GM18520 (cell line): ENCODE measurements around the gene NUBP2.

ENCODE experiments used
- ATAC-seq: cut with Tn5 transposase; IDR thresholded peaks from one replicate; pipeline ENCODE4 v1.9.1; 2021; ENCODE audit not compliant: unreplicated experiment

Gene NUBP2, protein sequence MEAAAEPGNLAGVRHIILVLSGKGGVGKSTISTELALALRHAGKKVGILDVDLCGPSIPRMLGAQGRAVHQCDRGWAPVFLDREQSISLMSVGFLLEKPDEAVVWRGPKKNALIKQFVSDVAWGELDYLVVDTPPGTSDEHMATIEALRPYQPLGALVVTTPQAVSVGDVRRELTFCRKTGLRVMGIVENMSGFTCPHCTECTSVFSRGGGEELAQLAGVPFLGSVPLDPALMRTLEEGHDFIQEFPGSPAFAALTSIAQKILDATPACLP

DNA sequence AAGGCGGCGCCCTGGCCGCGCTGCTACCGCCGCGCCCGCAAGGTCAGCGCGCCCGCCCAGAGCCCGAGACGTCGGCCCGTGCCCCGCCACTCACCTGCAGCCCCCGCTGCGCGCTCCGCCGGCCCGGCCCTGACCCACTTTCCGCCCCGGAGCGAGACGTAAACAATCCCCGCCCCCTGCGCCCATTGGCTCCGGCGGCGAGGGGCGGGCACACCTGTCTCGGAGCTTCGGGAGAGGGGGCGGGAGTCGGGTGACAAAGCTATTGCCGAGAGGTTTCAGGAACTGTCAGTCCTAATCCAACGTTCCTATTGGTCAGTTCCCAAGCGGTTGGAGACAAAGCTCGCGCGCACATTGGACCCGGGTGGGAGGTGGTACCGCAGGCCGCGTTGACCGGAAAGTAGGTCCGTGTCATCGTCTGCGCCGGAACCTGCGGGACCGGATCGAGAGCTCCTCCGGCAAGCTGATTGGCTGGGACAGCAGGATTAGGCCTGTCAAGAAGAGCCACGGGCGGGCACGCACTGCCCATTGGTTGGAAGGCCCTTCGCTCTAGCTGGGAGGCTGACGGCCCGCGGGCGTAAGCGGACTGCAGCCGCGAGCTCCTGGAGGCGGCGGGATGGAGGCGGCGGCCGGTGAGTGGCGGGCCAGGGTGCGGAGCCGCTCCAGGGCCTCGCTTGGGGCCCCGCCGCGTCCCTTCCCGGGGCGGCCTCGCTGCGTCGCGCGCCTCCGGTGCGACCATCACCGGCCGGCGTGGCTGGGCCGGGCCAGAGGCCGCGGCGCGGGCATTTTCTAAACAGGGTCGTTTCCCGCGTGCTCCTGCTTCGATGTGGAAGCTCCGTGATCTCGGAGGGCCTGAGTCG lies at the start of gene NUBP2, which contains the start of gene SPSB3:
TSS of gene NUBP2 (plus strand) at position 553 of the 857 bp plus-strand sequence. CDS start at position 614, 61 bp downstream.
TSS of gene SPSB3 (minus strand) at position 164 of the 857 bp plus-strand sequence. CDS start 1,088 bp downstream, outside the sequence.
- peak; percentile 83 for ATAC-seq

DNA sequence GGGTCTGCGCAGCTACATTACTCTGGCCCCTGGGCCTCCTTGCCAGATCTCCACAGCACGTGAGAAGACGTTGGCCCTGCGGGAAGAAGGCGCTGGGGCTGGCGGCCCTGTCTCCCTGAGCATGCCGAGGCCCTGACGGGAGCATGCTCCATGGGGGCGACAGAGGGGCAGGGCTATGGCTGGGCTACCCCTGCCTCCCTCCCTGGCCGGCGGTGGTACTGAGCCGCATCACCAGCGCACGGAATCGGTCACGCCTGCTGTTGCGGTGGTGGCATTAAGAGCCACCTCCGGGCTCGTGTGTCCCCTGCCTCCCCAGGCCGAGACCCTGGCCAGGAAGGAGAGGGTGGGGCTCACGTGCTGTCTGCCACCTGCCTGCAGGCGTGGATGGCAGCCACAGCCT lies 48.6 kb upstream of the NUBP2 start:
- ATAC-seq, result no peak

DNA sequence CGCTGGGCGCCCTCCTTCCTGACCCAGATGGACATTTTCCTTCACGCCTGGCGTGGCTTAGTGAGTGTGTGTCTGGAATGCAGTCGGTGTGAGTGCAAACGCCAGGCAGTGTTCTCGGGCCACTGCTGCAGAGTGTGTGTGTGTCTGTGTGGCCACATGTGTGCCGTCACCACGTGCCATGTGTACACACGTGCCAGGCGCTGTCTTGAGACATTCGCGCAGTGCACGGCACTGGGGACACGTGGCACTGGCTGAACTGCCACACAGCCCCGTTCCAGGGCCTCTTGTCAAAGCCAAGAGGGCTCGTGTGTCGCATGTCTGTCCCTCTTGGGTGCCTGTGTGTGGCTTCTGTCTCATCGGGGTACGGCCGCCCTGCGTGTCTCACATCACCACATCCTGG lies 47.9 kb upstream of the NUBP2 start:
- no peak for ATAC-seq

DNA sequence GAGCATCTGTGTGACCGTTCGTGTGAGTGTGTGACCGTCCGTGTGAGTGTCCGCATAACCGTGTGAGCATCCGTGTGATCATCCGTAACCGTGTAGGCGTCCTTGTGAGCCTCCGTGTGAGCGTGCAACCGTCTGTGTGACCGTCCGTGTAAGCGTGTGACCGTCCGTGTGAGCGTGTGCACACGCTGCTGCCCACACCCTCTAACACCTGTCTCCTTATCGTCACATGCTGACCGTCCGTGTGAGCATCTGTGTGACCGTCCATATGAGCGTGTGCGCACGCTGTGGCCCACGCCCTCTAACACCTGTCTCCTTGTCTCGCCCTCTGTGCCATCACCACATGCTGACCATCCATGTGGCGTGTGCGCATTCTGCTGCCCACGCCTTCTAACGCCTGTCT lies 42.5 kb upstream of the NUBP2 start:
- no peak for ATAC-seq

DNA sequence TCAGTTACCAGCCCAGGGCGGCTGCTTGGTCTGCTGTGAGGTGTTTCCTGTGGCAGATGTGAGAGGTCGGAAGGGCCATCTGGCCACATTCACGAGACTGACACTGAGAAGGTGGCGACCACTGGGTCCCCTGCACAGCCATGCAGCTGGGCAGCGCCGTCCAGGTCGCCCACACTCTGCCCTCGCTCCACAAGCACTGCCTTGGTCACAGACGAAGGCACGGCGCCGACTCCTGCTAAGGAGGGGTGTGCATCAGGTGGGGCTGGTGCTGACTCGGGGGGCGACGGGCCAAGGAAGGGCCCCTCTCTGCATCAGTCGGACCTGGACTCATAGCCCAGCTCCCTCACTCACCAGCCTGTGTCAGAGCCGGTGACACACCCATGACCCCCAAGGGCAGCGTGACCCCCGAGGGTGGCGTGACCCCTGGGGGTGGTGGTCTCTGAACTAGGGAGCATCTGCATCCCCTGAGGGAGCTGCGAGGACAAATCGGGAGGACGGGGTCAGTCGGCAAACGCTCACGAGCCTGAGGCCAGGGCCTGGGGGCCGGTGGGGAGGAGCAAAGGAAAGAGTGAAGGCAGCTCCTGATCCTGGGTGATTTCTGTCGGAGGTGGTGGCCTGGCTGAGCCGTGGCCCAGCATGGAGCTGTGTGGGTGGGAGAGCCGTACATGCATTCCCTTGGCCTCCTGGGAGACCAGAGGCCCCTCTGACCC lies 41.8 kb upstream of the NUBP2 start:
- ATAC-seq, result no peak

DNA sequence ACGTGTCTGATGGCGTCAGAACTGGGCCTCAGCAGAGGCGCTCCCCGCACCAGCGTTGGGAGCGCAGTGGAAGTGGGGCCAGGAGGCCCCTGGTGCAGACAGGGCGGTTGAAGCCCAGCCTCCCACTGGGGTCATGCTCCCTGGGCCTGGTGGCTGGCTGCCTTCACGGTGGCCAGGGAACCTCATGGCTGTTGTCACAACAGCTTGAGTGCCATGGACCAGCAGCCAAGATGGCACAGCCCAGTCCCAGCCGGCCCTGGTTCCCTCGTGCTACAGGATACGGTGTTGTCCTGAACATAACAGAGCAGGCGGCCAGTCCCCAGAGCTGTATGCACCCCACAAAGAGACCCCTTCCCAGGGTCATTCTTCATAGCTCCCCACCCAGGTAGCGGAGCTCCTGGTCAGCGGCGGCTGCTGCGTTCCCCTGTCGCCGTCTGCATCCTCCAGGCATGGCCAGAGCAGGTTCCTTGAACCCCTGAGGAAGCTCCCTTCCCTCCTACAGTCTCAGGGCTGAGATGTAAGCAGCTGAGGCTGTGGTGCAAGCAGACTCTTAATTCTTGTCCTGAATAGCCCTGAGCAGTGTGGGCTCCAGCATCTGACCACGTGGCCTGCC lies 41.1 kb upstream of the NUBP2 start:
- ATAC-seq, result no peak

DNA sequence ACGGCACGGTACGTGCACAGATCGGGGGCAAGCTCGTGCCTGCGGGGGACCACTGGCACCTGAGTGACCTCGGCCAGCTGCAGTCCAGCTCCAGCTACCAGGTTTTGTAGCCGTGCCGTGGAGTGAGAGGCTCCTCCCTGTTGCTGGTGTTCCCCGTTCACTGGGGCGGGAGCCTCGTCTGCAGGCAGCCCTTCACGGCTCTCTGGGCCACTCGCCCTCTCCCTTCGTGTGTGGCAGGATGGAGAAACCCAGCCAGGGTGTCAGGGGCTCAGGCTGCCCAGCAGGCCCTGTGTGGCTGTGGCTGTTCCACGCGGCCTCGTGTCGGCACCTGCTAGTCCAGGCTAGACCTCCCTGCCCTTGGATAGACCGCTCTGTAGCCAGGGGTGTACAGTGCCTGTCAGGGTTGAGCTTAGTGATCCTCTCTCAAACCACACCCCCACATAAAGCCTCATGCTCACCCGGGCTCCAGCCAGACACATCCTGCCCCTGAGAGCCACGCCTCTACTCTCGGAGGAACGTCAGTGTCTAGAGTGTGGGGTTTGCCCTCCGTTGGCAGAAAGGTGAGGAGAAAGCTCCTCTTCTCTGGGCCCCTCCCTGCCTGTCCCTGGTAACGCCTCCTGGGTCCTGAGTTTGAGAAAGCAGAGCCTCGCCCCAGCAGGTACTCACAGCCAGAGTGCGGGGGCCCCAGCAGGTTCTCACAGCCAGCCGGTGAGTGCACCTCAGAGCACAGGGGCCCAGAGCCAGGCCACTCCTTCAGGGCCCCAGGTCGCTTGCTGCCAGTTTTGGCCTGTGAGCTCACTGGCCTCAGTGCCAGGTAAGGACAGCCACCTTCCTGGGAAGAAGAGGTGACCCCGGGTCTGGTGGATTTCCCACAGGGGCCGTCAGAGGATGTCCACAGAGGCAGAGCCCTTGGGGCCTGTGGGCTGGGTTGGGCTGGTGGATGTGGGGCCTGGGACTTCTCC lies 39.1 kb upstream of the NUBP2 start:
- no peak for ATAC-seq

DNA sequence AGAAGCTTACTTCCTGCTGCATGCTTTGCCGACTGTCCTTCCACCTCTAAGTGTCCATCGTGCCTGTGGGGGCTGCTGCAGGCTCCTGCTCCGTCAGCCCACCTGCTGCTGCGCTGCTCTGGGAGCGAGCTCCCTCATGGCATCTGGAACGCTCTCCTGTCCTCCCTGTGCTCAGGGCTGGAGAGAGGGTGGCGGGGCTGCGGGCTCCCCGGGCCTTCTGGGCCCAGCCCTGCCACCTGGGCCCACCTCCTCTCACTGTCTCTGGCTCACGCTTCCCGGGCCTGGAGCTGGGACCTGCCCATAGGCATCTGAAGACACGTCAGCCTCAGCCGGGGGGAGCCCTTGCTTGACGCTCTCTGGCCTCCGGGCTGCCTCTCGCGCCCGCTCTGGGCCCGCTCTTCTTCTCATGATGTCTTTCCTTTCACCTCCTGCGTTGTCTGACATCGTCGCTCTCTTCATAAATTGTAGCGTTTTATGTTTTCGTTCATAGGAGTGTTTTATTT lies 38.4 kb upstream of the NUBP2 start:
- no peak for ATAC-seq

DNA sequence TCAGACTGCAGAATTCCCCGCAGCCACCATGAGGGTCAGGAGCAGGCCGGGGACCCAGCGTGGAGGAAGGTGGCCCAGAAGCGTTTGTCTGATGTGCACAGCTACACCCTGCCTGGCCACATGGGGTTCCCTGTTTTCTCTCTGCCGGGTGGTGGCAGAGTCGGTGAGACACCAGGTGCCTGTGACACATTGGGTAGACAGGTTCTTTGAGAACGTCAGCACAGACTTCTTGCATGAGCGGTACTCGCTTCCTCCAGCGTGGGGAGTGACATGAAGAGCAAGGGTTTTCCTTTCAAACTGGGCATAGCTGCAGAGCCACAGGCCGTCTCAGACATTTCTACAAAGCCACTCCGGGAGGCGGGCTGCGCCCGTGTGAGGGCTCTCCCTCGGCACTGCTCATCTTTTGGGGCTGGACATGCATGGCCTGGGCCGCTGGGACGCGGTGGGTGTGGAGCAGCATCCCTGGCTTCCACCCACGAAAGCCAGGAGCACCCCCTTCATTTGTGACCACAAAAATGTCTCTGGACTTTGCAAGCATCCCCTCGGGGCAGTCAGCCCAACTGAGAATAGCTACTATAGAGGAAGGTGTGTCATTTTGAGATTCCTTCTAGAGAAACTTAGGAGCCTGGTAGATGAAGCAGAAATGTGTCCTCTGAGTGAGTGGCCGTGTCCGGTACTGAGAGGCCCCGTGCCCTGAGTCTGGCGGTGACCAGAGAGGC lies 37.4 kb upstream of the NUBP2 start:
- no peak for ATAC-seq

DNA sequence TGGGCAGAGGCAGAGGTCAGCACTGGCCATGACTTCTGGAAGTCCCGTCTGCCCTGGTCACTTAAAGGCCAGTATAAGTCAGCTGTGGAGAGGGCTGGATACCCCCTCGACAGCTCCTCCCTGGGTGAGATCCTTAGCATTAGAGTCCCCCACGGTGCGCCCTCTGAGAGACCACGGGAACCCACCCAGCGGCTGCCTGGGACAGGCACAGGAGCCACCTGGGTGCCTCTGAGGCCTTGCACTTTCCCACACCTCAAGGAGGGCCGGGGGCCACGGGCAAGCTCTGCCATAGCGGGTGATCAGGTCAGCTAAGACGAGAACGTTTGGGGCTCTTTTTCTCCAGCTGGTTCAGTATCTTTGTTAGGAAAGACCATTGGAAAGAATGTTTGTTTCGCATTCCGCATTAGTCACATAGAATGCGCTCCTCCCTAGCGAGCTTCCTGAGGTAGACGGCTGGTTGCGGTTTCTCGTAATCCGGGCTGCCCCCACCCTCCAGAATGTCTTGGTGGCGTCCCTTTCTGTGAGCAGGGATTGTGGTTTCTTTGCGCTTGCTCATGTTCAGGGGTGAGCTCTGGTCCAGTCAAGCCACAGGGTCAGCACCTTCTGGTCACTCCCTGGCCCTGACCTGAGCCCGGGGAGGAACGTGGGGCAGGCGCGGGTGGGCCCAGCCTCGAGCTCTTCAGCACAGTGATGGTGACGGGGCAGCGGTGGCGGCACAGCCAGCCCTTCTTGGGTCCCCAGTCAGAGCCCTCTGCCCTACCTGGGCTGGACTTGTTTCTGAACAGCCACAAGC lies 36.7 kb upstream of the NUBP2 start:
- no peak for ATAC-seq

DNA sequence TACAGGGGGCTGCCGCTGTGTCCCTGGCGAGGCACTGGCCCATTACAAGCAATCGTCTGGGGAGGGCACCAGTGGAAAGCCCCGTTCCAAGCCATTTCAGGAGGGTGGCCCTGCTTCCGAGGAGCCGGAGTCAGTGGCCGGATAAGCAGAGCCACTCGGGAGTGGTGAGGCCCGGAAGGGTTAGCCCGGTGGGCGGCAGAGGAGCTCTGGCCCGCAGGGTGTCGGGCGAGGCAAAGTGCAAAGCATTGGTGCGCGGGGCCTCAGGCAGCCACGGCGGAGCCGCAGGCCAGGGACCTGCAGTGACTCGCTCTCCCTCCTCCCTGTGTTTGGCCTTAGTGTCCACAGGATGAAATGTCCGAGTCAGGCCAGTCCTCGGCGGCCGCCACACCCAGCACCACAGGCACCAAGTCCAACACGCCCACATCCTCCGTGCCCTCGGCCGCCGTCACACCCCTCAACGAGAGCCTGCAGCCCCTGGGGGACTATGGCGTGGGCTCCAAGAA lies 36.0 kb upstream of the NUBP2 start:
- ATAC-seq, result no peak

DNA sequence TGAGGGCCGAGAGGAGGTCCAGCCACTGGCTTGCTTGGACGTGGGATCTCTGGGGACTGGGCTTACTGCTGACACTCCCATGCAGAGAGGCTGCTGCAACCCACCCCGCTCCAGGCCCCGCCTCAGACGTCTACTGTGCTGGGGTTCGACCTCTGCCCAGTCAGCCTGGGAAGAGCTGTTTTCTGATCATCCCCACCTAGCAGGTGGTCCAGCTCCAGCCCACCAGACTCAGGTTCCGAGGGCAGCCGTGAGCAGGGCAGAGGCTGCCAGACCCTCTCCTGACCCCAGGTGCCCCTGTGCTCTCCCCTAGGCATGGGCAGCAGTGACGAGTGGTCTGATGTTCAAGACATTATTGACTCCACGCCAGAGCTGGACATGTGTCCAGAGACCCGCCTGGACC lies 34.8 kb upstream of the NUBP2 start:
- no peak for ATAC-seq

DNA sequence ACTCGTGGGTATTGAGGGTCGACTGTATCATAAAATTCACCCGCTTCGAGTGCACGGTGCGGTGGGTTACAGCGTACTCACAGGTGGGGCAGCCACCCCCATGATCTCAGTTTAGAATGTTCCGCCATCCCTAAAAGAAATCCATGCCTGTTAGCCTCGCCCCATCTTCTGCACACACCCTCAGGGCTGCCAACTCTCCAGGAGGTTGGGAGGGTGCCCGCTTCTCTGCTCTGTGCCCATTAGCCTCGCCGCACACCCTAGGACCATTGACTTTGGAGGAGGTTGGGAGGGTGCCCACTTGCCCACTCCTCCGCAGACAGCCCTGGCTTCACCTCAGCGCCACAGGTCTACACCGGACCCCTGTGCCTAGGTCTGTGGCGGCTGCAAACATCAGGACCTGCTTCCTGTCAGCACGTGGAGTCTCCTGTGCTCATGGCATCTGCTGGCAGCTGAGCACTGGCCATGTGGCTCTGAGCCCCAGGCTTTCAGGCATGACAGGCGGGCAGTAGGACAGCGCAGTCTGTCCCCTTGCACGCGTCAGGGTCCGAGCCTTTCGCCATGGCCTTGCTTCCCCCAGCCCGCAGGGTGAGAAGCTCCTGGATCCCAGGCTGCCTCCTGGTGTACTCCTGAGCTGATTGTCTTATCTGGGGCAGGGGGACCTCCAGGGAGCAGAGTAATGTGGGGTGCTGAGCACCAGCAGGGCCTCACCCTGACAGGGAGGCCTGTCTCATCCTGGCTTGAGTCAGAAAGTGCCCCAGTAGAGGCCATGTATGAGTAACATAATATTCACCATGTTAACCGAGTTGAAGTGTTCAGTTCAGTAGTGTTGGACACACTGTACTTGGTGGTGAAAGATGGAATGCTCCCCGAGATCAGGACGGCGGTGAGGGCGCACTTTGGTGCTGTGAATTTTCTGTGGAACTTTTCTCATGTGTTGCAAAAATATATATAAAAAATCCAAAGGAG lies 33.3 kb upstream of the NUBP2 start:
- ATAC-seq, result no peak

DNA sequence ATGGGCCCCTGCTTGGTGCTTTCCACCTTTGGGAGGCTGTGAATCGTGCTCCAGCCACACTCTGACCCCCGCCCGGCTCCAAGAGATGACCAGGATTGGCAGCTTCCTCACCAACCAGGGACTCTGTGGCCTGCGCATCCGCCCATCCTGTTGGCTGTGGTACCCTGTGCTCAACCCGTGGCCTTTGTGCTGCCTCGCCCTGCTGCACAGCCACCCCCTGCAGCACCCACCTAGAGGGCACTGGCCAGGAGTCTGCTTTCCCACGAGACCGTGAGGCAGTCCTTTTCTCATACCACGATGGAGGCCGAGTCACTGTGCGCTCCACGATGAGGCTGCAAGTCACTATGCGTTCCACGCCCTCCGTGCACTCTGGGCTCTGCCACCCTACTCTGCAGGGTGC lies 30.8 kb upstream of the NUBP2 start:
- ATAC-seq, result no peak

DNA sequence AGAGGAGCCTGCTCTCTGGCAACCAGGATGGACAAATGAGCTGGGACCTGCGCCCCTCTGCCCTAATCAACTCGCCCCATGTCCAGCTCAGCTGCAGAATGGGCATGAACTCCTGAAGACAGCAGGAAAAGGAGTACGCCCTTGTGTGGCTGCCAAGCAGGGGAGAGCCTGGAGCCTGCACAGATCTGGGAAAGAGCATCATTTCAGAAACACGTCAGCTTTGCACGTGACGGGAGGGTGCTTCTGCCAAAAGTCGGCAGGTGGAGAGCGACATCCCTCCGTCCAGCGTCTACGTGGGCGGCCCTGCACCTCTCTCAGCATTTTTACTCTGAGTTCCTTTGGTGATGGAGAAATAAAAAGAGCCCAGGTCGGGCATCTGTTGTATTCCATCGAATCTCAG lies 29.9 kb upstream of the NUBP2 start:
- no peak for ATAC-seq

DNA sequence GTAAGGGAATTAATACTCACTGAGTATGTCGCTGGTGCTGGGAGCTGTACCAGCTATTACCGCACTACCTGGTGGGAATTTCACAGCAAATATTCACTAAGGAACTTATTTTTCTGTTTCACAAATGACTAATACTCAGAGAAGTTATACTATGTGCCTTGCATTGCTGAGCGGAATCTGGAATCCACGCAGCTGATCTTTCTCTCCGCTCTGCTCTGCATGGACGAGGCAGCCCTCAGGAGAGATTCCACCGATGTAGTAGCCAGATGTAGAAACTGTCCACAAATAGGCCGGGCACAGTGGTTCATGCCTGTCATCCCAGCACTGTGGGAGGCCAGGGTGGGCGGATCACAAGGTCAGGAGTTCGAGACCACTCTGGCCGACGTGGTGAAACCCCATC lies 28.6 kb upstream of the NUBP2 start:
- ATAC-seq, result no peak
